Smooth muscle cell (in vitro differentiated cells): ENCODE measurements around the gene KIDINS220. TPM values are rescaled to one million over a fixed set of nuclear protein-coding genes. Genes with fewer than 3 reads are reported as not detected.

Experiments
- DNase-seq: peaks from one replicate; lab custom pipeline; 2025; ENCODE audit not compliant: unreplicated experiment; lab: John Stamatoyannopoulos, UW
- H2AFZ ChIP-seq: fragments of 200-600 bp; sonication (generic); 2 replicates; pipeline ENCODE4 v1.6.0; 2016; ENCODE audit warnings: antibody characterized with exemption, low read depth, mild to moderate bottlenecking
- H3F3A ChIP-seq: fragments of 200-600 bp; sonication (generic); 2 replicates; pipeline ENCODE4 v1.6.0; 2017; ENCODE audit warnings: antibody characterized with exemption, low read depth
- H3K27ac ChIP-seq: fragments of 200-600 bp; sonication (generic); 2 replicates; pipeline ENCODE4 v1.5.1; 2016; ENCODE audit warnings: low read depth, mild to moderate bottlenecking
- H3K27me3 ChIP-seq: fragments of 200-600 bp; sonication (generic); 2 replicates; pipeline ENCODE4 v1.6.1; 2016; ENCODE audit warnings: low read depth, mild to moderate bottlenecking
- H3K36me3 ChIP-seq: fragments of 200-600 bp; sonication (generic); 2 replicates; pipeline ENCODE4 v1.5.1; 2016; ENCODE audit warnings: low read depth
- H3K4me1 ChIP-seq: fragments of 200-600 bp; sonication (generic); 2 replicates; pipeline ENCODE4 v1.5.1; 2016; ENCODE audit warnings: low read depth
- H3K4me2 ChIP-seq: fragments of 200-600 bp; sonication (generic); 2 replicates; pipeline ENCODE4 v1.6.0; 2016; ENCODE audit warnings: mild to moderate bottlenecking
- H3K4me3 ChIP-seq: fragments of 200-600 bp; sonication (generic); 2 replicates; pipeline ENCODE4 v1.5.1; 2016; ENCODE audit warnings: mild to moderate bottlenecking
- H3K79me2 ChIP-seq: fragments of 200-600 bp; sonication (generic); 2 replicates; pipeline ENCODE4 v1.6.0; 2016; ENCODE audit warnings: low read depth, mild to moderate bottlenecking
- H3K9ac ChIP-seq: fragments of 200-600 bp; sonication (generic); 2 replicates; pipeline ENCODE4 v1.6.0; 2016; ENCODE audit warnings: low read depth
- H3K9me3 ChIP-seq: fragments of 200-600 bp; sonication (generic); replicated peaks from 2 replicates; pipeline ENCODE4 v1.5.1; 2016; ENCODE audit warnings: low read depth
- H4K20me1 ChIP-seq: fragments of 200-600 bp; sonication (generic); 2 replicates; pipeline ENCODE4 v1.6.0; 2016; ENCODE audit warnings: low read depth
- CTCF ChIP-seq: fragments of 200-600 bp; sonication (generic); IDR thresholded peaks from 2 replicates; pipeline ENCODE4 v1.5.1; 2017; ENCODE audit warnings: borderline replicate concordance, mild to moderate bottlenecking, antibody characterized with exemption; ENCODE audit not compliant: insufficient read depth, poor library complexity, severe bottlenecking
- WGBS: methylation state at CpG from one replicate; pipeline ENCODE4 v1.1.7; 2016; ENCODE audit warnings: low lambda C conversion rate; 5-methylcytosine and 5-hydroxymethylcytosine counted together
- polyA plus RNA-seq: library from polyadenylated mRNA; unstranded; fragments of >200 nt; fragmentation: Nextera tagmentation; extraction: Ambion mirVana; gene quantifications from 2 replicates; pipeline ENCODE4 v1.2.1, GENCODE V29; 2016
- total RNA-seq: library from RNA; depleted of rRNA; stranded (reverse); fragments of >200 nt; gene quantifications from 2 replicates; pipeline ENCODE4 v1.2.3, GENCODE V29; 2014

The KIDINS220 gene
- total and polyA plus RNA-seq, 2 experiments from 2014 or later, result 17.8 to 54.9 TPM

GRCh38 chr2:8856176-8856575 is 18.8 kb upstream of the KIDINS220 start:
- 91% methylated on average over 2 of the region's 2 CpGs for WGBS
- Histone ChIP-seq H3K36me3 (no peaks in the 10 kb centered on the region), H3K4me1 (no peaks in the 10 kb centered on the region), H3K9ac (no peak overlapping the region), H3F3A (no peaks in the 10 kb centered on the region), H3K79me2 (no peaks in the 10 kb centered on the region), H2AFZ (no peak overlapping the region), H3K27me3 (no peaks in the 10 kb centered on the region), H4K20me1 (no peaks in the 10 kb centered on the region), H3K9me3 (no peaks in the 10 kb centered on the region), H3K27ac (no peak overlapping the region), H3K4me2 (no peak overlapping the region), H3K4me3 (no peak overlapping the region)
- no peak for TF ChIP-seq CTCF
- DNase-seq, result no peak

- WGBS, result 91% methylated on average over 3 of the region's 3 CpGs
- no peak for TF ChIP-seq CTCF
Observed at GRCh38 chr2:8855010-8855409, 17.6 kb upstream of the KIDINS220 start.

GRCh38 chr2:8853426-8853825 is 16.0 kb upstream of the KIDINS220 start:
- H3K79me2 ChIP-seq, result no peaks in the 10 kb centered on the region
- no peaks in the 10 kb centered on the region for H3K9me3 ChIP-seq
- DNase-seq, result no peak
- no peaks in the 10 kb centered on the region for H3K27me3 ChIP-seq
- H3K27ac ChIP-seq, result no peak overlapping the region
- H3F3A ChIP-seq, result no peaks in the 10 kb centered on the region
- no peaks in the 10 kb centered on the region for H3K4me1 ChIP-seq
- H2AFZ ChIP-seq, result no peak overlapping the region
- no peaks in the 10 kb centered on the region for H3K36me3 ChIP-seq
- no peak for TF ChIP-seq CTCF
- H3K4me3 ChIP-seq, result no peak overlapping the region
- H4K20me1 ChIP-seq, result no peaks in the 10 kb centered on the region
- 94% methylated on average over 4 of the region's 4 CpGs for WGBS
- no peak overlapping the region for H3K4me2 ChIP-seq
- no peak overlapping the region for H3K9ac ChIP-seq

More at GRCh38 chr2:8855010-8855409, 17.6 kb upstream of the KIDINS220 start:
- H3K4me1 ChIP-seq, result no peaks in the 10 kb centered on the region
- no peaks in the 10 kb centered on the region for H3K9me3 ChIP-seq
- H3K4me2 ChIP-seq, result no peak overlapping the region
- H3K27me3 ChIP-seq, result no peaks in the 10 kb centered on the region
- no peak for DNase-seq
- no peaks in the 10 kb centered on the region for H3F3A ChIP-seq
- no peak overlapping the region for H3K4me3 ChIP-seq
- H3K36me3 ChIP-seq, result no peaks in the 10 kb centered on the region
- H3K27ac ChIP-seq, result no peak overlapping the region
- H4K20me1 ChIP-seq, result no peaks in the 10 kb centered on the region
- H2AFZ ChIP-seq, result no peak overlapping the region
- no peaks in the 10 kb centered on the region for H3K79me2 ChIP-seq
- no peak overlapping the region for H3K9ac ChIP-seq

- no peaks in the 10 kb centered on the region for H3F3A ChIP-seq
- WGBS, result 39% methylated on average over 10 of the region's 10 CpGs
- no peak overlapping the region for H2AFZ ChIP-seq
- no peak overlapping the region for H3K4me2 ChIP-seq
- no peaks in the 10 kb centered on the region for H3K36me3 ChIP-seq
- H3K27me3 ChIP-seq, result no peaks in the 10 kb centered on the region
- H4K20me1 ChIP-seq, result no peaks in the 10 kb centered on the region
- no peak overlapping the region for H3K4me3 ChIP-seq
- no peaks in the 10 kb centered on the region for H3K4me1 ChIP-seq
- H3K27ac ChIP-seq, result no peak overlapping the region
- no peak for TF ChIP-seq CTCF
- H3K9me3 ChIP-seq, result no peaks in the 10 kb centered on the region
- no peak overlapping the region for H3K9ac ChIP-seq
- no peaks in the 10 kb centered on the region for H3K79me2 ChIP-seq
- DNase-seq, result no peak
Observed at GRCh38 chr2:8851811-8852560, 14.6 kb upstream of the KIDINS220 start.
